PC-3 (cell line): ENCODE results near the gene MACROD2. TPM values are rescaled to one million over a fixed set of nuclear protein-coding genes. Genes with fewer than 3 reads are reported as not detected.

Experiments used
- ATAC-seq: fragments of 200-7000 bp; cut with Tn5 transposase; 2 replicates; pipeline ENCODE4 v1.9.1; 2020; ENCODE audit warnings: mild to moderate bottlenecking, moderate library complexity
- BruUV-seq: library from RNA; stranded (reverse); fragments of 400-500 nt; replicated peaks from 2 replicates; lab custom pipeline; 2021; lab: Mats Ljungman, UMichigan
- CTCF ChIA-PET: fragments of 300-600 bp; sonication (Branson Sonifier 250); formaldehyde crosslinking; loops from one replicate; lab custom pipeline; 2022; ENCODE audit warnings: antibody characterized with exemption; lab: Charles Lee
- POLR2A ChIA-PET: fragments of 300-600 bp; sonication (Branson Sonifier 250); formaldehyde crosslinking; loops from one replicate; lab custom pipeline; 2022; ENCODE audit warnings: antibody characterized with exemption; ENCODE audit not compliant: unreplicated experiment; lab: Charles Lee
- DNase-seq: peaks from one replicate; pipeline ENCODE4 v3.0.0-alpha.2; 2015
- H2AFZ ChIP-seq: fragments of 300-600 bp; sonication (generic); 2 replicates; pipeline ENCODE4 v1.6.0; 2016; ENCODE audit warnings: antibody characterized with exemption, low read length
- H3F3A ChIP-seq: fragments of 300-600 bp; sonication (generic); one replicate; pipeline ENCODE4 v1.6.0; 2017; ENCODE audit warnings: antibody characterized with exemption, low read length, control low read depth, mild to moderate bottlenecking; ENCODE audit not compliant: unreplicated experiment
- H3K27ac ChIP-seq: fragments of 300-600 bp; sonication (generic); 2 replicates; pipeline ENCODE4 v1.5.1; 2016; ENCODE audit warnings: mild to moderate bottlenecking, low read length
- H3K27me3 ChIP-seq: fragments of 300-600 bp; sonication (generic); 2 replicates; pipeline ENCODE4 v1.6.1; 2016; ENCODE audit warnings: low read length, mixed read lengths
- H3K36me3 ChIP-seq: fragments of 300-600 bp; sonication (generic); 2 replicates; pipeline ENCODE4 v1.6.1; 2016; ENCODE audit warnings: low read depth, mixed run types, low read length, mixed read lengths
- H3K4me1 ChIP-seq: fragments of 300-600 bp; sonication (generic); 2 replicates; pipeline ENCODE4 v1.5.1; 2016; ENCODE audit warnings: low read length; ENCODE audit not compliant: insufficient read depth
- H3K4me2 ChIP-seq: fragments of 300-600 bp; sonication (generic); 2 replicates; pipeline ENCODE4 v1.6.0; 2016; ENCODE audit warnings: low read length
- H3K4me3 ChIP-seq: fragments of 300-600 bp; sonication (generic); 2 replicates; pipeline ENCODE4 v1.5.1; 2016; ENCODE audit warnings: mild to moderate bottlenecking, low read length, mixed read lengths
- H3K79me2 ChIP-seq: fragments of 300-600 bp; sonication (generic); 2 replicates; pipeline ENCODE4 v1.6.1; 2017; ENCODE audit warnings: low read length, mixed read lengths
- H3K9ac ChIP-seq: fragments of 300-600 bp; sonication (generic); 2 replicates; pipeline ENCODE4 v1.6.0; 2016; ENCODE audit warnings: mild to moderate bottlenecking, low read length
- H3K9me2 ChIP-seq: fragments of 300-600 bp; sonication (generic); replicated peaks from 2 replicates; pipeline ENCODE4 v1.6.1; 2016; ENCODE audit warnings: mixed run types, low read length, mixed read lengths
- H3K9me3 ChIP-seq: fragments of 300-600 bp; sonication (generic); 2 replicates; pipeline ENCODE4 v1.6.1; 2016; ENCODE audit warnings: low read length, mixed read lengths
- H4K20me1 ChIP-seq: fragments of 300-600 bp; sonication (generic); 2 replicates; pipeline ENCODE4 v1.6.1; 2016; ENCODE audit warnings: low read length, mixed read lengths
- CTCF ChIP-seq: fragments of 300-600 bp; sonication (generic); conservative IDR thresholded peaks from 2 replicates; pipeline ENCODE4 v1.5.1; 2017; ENCODE audit warnings: antibody characterized with exemption, low read depth, mild to moderate bottlenecking, low read length
- EZH2 ChIP-seq: fragments of 300-600 bp; sonication (generic); IDR thresholded peaks from one replicate; pipeline ENCODE4 v1.6.1; 2017; ENCODE audit warnings: antibody characterized with exemption, mild to moderate bottlenecking, low read length; ENCODE audit not compliant: unreplicated experiment
- EZH2phosphoT487 ChIP-seq: fragments of 300-600 bp; sonication (generic); IDR thresholded peaks from 2 replicates; pipeline ENCODE4 v1.6.1; 2018; ENCODE audit warnings: mild to moderate bottlenecking, antibody characterized with exemption, low read length, borderline replicate concordance
- intact Hi-C: fragments of 100-400 bp; cut with micrococcal nuclease; formaldehyde crosslinking; loops from 2 replicates; pipeline ENCODE4 v1.9.0; 2023
- total RNA-seq: library from RNA; depleted of rRNA; stranded (reverse); fragments of >200 nt; gene quantifications from 2 replicates; pipeline ENCODE4 v1.2.3, GENCODE V29; 2014

MACROD2 gene
- total RNA-seq, 1 experiment from 2014 or later: 3.1 TPM

- Histone ChIP-seq H3K4me3 (no peak overlapping the region), H3K9me2 (no peaks in the 10 kb centered on the region), H3K27ac (no peak overlapping the region), H3K36me3 (no peaks in the 10 kb centered on the region), H2AFZ (no peak overlapping the region), H3K27me3 (no peaks in the 10 kb centered on the region), H3K9ac (no peak overlapping the region), H3F3A (no peaks in the 10 kb centered on the region), H3K9me3 (no peaks in the 10 kb centered on the region), H3K4me2 (no peak overlapping the region), H3K79me2 (no peaks in the 10 kb centered on the region), H3K4me1 (no peaks in the 10 kb centered on the region), H4K20me1 (no peaks in the 10 kb centered on the region)
- intact Hi-C loops: no loop called here
- CTCF ChIA-PET: no interaction called here
- DNase-seq: no peak
- POLR2A ChIA-PET: no interaction called here
- no TSS peak for BruUV-seq
- TF ChIP-seq EZH2 (no peak), EZH2phosphoT487 (no peak), CTCF (no peak)
- ATAC-seq: no peak
These were observed 918.7 kb downstream of the MACROD2 start for GRCh38 chr20:14913896-14914620.

- no peak for DNase-seq
- H3F3A ChIP-seq: no peaks in the 10 kb centered on the region
- H3K36me3 ChIP-seq: no peaks in the 10 kb centered on the region
- no peak for ATAC-seq
- POLR2A ChIA-PET: no interaction called here
- H3K9me3 ChIP-seq: no peaks in the 10 kb centered on the region
- intact Hi-C loops: no loop called here
- TF ChIP-seq CTCF (no peak), EZH2phosphoT487 (no peak), EZH2 (no peak)
- no TSS peak for BruUV-seq
- no peaks in the 10 kb centered on the region for H4K20me1 ChIP-seq
- no peak overlapping the region for H3K4me2 ChIP-seq
- no peak overlapping the region for H3K4me3 ChIP-seq
- no peaks in the 10 kb centered on the region for H3K9me2 ChIP-seq
- H3K27ac ChIP-seq: no peak overlapping the region
- no peak overlapping the region for H2AFZ ChIP-seq
- no peaks in the 10 kb centered on the region for H3K79me2 ChIP-seq
- H3K27me3 ChIP-seq: no peaks in the 10 kb centered on the region
- no peak overlapping the region for H3K9ac ChIP-seq
- CTCF ChIA-PET: no interaction called here
- H3K4me1 ChIP-seq: peaks cover 6% of the 10 kb centered on the region
These were observed 919.3 kb downstream of the MACROD2 start for GRCh38 chr20:14914633-14915032.

- DNase-seq: no peak
- no peaks in the 10 kb centered on the region for H3K27me3 ChIP-seq
- H3K9me2 ChIP-seq: no peaks in the 10 kb centered on the region
- H3K4me2 ChIP-seq: no peak overlapping the region
- H3K27ac ChIP-seq: no peak overlapping the region
- H4K20me1 ChIP-seq: no peaks in the 10 kb centered on the region
- ChIA-PET POLR2A (no interaction called here), CTCF (no interaction called here)
- H3K36me3 ChIP-seq: no peaks in the 10 kb centered on the region
- H3K79me2 ChIP-seq: no peaks in the 10 kb centered on the region
- no peak overlapping the region for H3K9ac ChIP-seq
- no peak overlapping the region for H3K4me3 ChIP-seq
- TF ChIP-seq CTCF (no peak), EZH2phosphoT487 (no peak), EZH2 (no peak)
- no peak for ATAC-seq
- H3K9me3 ChIP-seq: no peaks in the 10 kb centered on the region
- peaks cover 13% of the 10 kb centered on the region for H3K4me1 ChIP-seq
- intact Hi-C loops: no loop called here
- no peaks in the 10 kb centered on the region for H3F3A ChIP-seq
- BruUV-seq: no TSS peak
- no peak overlapping the region for H2AFZ ChIP-seq
These were observed 920.0 kb downstream of the MACROD2 start for GRCh38 chr20:14915356-14915755.
